ENCODE data around the gene TRO. TPM values are rescaled to one million over a fixed set of nuclear protein-coding genes. Genes with fewer than 3 reads are reported as not detected.

Gene TRO
- total and polyA plus RNA-seq, 2 of the 13 experiments (the other 11 are each of a cell fraction or from before 2014, with no cell fraction given) = 13.8 to 25.4 TPM

DNA sequence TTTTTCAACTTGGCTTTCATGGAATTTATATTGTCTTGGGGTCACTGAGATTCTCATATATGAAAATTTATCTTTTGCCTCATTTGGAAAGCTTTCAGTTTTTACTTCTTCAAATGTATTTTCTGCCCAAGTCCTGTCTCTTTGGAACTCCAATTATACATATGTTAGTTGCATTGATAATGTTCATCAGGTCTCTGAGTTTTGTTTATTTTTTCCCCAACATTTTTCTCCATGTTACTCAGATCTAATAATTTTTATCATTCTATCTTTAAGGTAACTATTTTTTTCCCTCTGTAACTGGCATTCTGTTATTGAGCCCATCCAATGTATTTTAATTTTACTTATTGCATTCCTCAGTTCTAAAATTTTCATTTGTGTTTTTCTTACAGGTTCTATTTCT lies 10.7 kb upstream of the TRO start:
- Histone ChIP-seq H3K9ac (ENCODE audit: insufficient read depth, low read depth, low read length) (no peak overlapping the region), H4K20me1 (ENCODE audit: insufficient read depth, low read length) (no peaks in the 10 kb centered on the region), H3K36me3 (replicated peaks in 1 of 2; ENCODE audit: control insufficient read depth in 1 of 2, insufficient read depth in 2 of 2, low read length in 2 of 2) (no peaks in the 10 kb centered on the region), H3K9me3 (ENCODE audit: low read length) (no peaks in the 10 kb centered on the region; the same call in 1 of the 2 replicates), H3K79me2 (ENCODE audit: insufficient read depth, low read length) (no peaks in the 10 kb centered on the region), H3K4me3 (replicated peaks in 1 of 3; ENCODE audit: insufficient read depth in 1 of 3, low read depth in 2 of 3, low read length in 3 of 3) (no peak overlapping the region), H3K27ac (ENCODE audit: extremely low read length, insufficient read depth, low read length) (no peak overlapping the region), H2AFZ (ENCODE audit: low read length) (no peak overlapping the region), H3K4me1 (ENCODE audit: insufficient read depth, low read length) (no peaks in the 10 kb centered on the region), H3K27me3 (ENCODE audit: control insufficient read depth in 1 of 2, insufficient read depth in 2 of 2, low read length in 2 of 2) (no peaks in the 10 kb centered on the region), H3K4me2 (ENCODE audit: low read depth, low read length) (no peak overlapping the region)
- no peak for DNase-seq (ENCODE audit: low spot score)
- ChIA-PET CTCF (ENCODE audit: low intra/inter-chr PET ratio, low total read pairs) (no interaction called here), POLR2A (no interaction called here)
- in situ Hi-C loops (cut with HindIII; ENCODE audit: extremely low pct_ligation_motif_present, low pct_unique_long_range_greater_than_20kb) (no loop called here), intact Hi-C loops (cut with micrococcal nuclease; ENCODE audit: unreplicated experiment) (no loop called here)
- FAIRE-seq = no peak
- BruUV-seq (replicated peaks) = no TSS peak
- no peak for ATAC-seq
- TF ChIP-seq ZNF629 (CRISPR knock-in tag; conservative IDR thresholded peaks at IDR 0.05) = no peak
- TF ChIP-seq KLF16 (CRISPR knock-in tag; IDR thresholded peaks at IDR 0.05) = no peak
- TF ChIP-seq, protein P1, sequence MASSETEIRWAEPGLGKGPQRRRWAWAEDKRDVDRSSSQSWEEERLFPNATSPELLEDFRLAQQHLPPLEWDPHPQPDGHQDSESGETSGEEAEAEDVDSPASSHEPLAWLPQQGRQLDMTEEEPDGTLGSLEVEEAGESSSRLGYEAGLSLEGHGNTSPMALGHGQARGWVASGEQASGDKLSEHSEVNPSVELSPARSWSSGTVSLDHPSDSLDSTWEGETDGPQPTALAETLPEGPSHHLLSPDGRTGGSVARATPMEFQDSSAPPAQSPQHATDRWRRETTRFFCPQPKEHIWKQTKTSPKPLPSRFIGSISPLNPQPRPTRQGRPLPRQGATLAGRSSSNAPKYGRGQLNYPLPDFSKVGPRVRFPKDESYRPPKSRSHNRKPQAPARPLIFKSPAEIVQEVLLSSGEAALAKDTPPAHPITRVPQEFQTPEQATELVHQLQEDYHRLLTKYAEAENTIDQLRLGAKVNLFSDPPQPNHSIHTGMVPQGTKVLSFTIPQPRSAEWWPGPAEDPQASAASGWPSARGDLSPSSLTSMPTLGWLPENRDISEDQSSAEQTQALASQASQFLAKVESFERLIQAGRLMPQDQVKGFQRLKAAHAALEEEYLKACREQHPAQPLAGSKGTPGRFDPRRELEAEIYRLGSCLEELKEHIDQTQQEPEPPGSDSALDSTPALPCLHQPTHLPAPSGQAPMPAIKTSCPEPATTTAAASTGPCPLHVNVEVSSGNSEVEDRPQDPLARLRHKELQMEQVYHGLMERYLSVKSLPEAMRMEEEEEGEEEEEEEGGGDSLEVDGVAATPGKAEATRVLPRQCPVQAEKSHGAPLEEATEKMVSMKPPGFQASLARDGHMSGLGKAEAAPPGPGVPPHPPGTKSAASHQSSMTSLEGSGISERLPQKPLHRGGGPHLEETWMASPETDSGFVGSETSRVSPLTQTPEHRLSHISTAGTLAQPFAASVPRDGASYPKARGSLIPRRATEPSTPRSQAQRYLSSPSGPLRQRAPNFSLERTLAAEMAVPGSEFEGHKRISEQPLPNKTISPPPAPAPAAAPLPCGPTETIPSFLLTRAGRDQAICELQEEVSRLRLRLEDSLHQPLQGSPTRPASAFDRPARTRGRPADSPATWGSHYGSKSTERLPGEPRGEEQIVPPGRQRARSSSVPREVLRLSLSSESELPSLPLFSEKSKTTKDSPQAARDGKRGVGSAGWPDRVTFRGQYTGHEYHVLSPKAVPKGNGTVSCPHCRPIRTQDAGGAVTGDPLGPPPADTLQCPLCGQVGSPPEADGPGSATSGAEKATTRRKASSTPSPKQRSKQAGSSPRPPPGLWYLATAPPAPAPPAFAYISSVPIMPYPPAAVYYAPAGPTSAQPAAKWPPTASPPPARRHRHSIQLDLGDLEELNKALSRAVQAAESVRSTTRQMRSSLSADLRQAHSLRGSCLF (CRISPR knock-in tag; IDR thresholded peaks at IDR 0.05; ENCODE audit: borderline replicate concordance) = no peak
- no peak for TF ChIP-seq ZNF484 (CRISPR knock-in tag; IDR thresholded peaks at IDR 0.05; ENCODE audit: borderline replicate concordance, low read depth)
- TF ChIP-seq SYNCRIP (IDR thresholded peaks at IDR 0.05; ENCODE audit: insufficient read depth, low read depth, low read length) = no peak
- TF ChIP-seq EP300 (IDR thresholded peaks at IDR 0.05; ENCODE audit: low read depth in 2 of 2, low read length in 2 of 2) = no peak
- no peak for TF ChIP-seq EP300 (CRISPR knock-in tag; IDR thresholded peaks at IDR 0.05; ENCODE audit: borderline replicate concordance)
- no peak for TF ChIP-seq SP140L (CRISPR knock-in tag; IDR thresholded peaks at IDR 0.05; ENCODE audit: borderline replicate concordance)
- no peak for TF ChIP-seq ZNF879 (CRISPR knock-in tag; IDR thresholded peaks at IDR 0.05)
- no peak for TF ChIP-seq KDM2A (CRISPR knock-in tag; IDR thresholded peaks at IDR 0.05; ENCODE audit: borderline replicate concordance, low read depth)

All from HepG2 (cell line).